CD4-positive, alpha-beta memory T cell (primary cell): ENCODE results near the gene CASKIN2. TPM values are rescaled to one million over a fixed set of nuclear protein-coding genes. Genes with fewer than 3 reads are reported as not detected.

Experiments used
- CTCF ChIA-PET: fragments of 350-600 bp; sonication (Branson Sonifier 250); formaldehyde crosslinking; loops from one replicate; lab custom pipeline; 2021; ENCODE audit warnings: inconsistent platforms; ENCODE audit not compliant: partially characterized antibody; lab: Charles Lee
- POLR2A ChIA-PET: fragments of 350-600 bp; sonication (Branson Sonifier 250); formaldehyde crosslinking; loops from one replicate; lab custom pipeline; 2021; ENCODE audit not compliant: partially characterized antibody; lab: Charles Lee
- DNase-seq, 5 donors: peaks; one replicate each; pipeline versions ENCODE4 v3.0.0 to v3.0.0-alpha.2; 2020 to 2022; ENCODE audit warnings: mixed read lengths in 1 of 5
- H3K27ac ChIP-seq: one replicate; pipeline ENCODE4 v1.7.0; 2013; ENCODE audit warnings: low read depth, low read length
- H3K27me3 ChIP-seq: 2 replicates; pipeline ENCODE4 v1.7.0; 2013; ENCODE audit warnings: mild to moderate bottlenecking, low read length, moderate library complexity; ENCODE audit not compliant: insufficient read depth
- H3K36me3 ChIP-seq: 2 replicates; pipeline ENCODE4 v1.7.0; 2013; ENCODE audit warnings: mild to moderate bottlenecking, low read length, moderate library complexity; ENCODE audit not compliant: insufficient read depth
- H3K4me1 ChIP-seq: 2 replicates; pipeline ENCODE4 v1.7.0; 2013; ENCODE audit warnings: mild to moderate bottlenecking, low read length, moderate library complexity; ENCODE audit not compliant: insufficient read depth
- H3K4me3 ChIP-seq, 2 donors: one replicate each; pipeline ENCODE4 v1.7.0; 2013; ENCODE audit warnings: low read length in 2 of 2, mild to moderate bottlenecking in 1 of 2
- H3K9me3 ChIP-seq, 2 donors: one replicate each; pipeline ENCODE4 v1.7.0; 2013; ENCODE audit warnings: low read length in 2 of 2, control low read depth in 1 of 2; ENCODE audit not compliant: control insufficient read depth in 1 of 2
- H3K27ac Mint-ChIP-seq, 7 donors: one replicate each; pipeline ENCODE4 v1.8.0; 2020 to 2021; ENCODE audit warnings: mixed read lengths in 7 of 7, mild to moderate bottlenecking in 6 of 7, inconsistent platforms in 3 of 7, moderate library complexity in 3 of 7
- H3K27me3 Mint-ChIP-seq, 2 donors: one replicate each; pipeline ENCODE4 v1.8.0; 2020 to 2021; ENCODE audit warnings: mixed read lengths in 2 of 2
- H3K36me3 Mint-ChIP-seq, 2 donors: one replicate each; pipeline ENCODE4 v1.8.0; 2020 to 2021; ENCODE audit warnings: mixed read lengths in 2 of 2, inconsistent platforms in 1 of 2, mild to moderate bottlenecking in 1 of 2
- H3K4me1 Mint-ChIP-seq, 4 donors: one replicate each; pipeline ENCODE4 v1.8.0; 2020 to 2021; ENCODE audit warnings: mixed read lengths in 4 of 4, mild to moderate bottlenecking in 1 of 4
- H3K4me3 Mint-ChIP-seq, 8 donors: one replicate each; pipeline ENCODE4 v1.8.0; 2020 to 2021; ENCODE audit warnings: mixed read lengths in 8 of 8, mild to moderate bottlenecking in 7 of 8, moderate library complexity in 6 of 8, inconsistent platforms in 3 of 8
- H3K9me3 Mint-ChIP-seq, 8 donors: one replicate each; pipeline ENCODE4 v1.8.0; 2020 to 2021; ENCODE audit warnings: mixed read lengths in 8 of 8, mild to moderate bottlenecking in 5 of 8, inconsistent platforms in 3 of 8, moderate library complexity in 1 of 8
- intact Hi-C: fragments of 100-400 bp; cut with micrococcal nuclease; formaldehyde crosslinking; loops from one replicate; pipeline ENCODE4 v1.15.1; 2023
- polyA plus RNA-seq, 2 donors: library from polyadenylated mRNA; unstranded; fragments of 300-500 nt; fragmentation: Illumina TruSeq; gene quantifications; one replicate each; pipeline ENCODE4 v1.2.3, GENCODE V29; 2021
- total RNA-seq, 2 experiments: library from RNA; stranded (reverse); gene quantifications; one replicate each; pipeline ENCODE4 v1.2.3, GENCODE V29; 2021

CASKIN2 gene
- total and polyA plus RNA-seq, 4 experiments from 2014 or later: 0.32 to 0.53 TPM; not detected in 2

DNA sequence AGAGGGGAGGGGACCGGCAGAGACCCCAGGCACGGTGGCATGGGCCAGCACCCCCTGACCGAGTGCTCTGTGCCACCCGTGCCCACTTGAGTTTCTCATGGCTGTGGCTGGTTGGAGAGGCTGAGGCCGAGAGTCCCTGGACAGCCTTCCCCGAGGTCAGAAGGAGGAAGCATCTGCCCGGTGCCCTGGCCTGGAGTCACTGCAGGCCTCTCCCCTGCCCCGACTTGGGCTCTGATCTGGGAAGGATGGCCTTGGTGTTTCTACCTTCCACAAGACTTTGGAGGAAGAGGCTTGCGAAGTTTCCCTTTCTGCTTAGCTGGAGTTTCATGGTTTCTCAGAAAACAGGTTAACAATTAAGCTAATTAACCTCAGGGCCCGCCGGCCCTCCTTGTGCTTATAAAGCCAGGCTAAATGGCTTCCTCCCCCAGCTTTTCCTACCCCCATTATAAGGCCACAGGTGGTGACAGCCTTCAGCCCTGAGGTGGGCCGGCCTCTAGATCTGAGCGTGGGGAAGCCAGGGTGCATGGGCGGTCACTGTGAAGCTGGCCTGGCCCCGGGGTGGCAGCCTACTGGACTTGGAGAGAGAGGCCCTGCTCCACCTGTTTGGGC, 27.5 kb upstream of the CASKIN2 start:
- Histone ChIP-seq H3K27me3 (no peaks in the 10 kb centered on the region), H3K9me3 (no peaks in the 10 kb centered on the region), H3K4me1 (no peaks in the 10 kb centered on the region), H3K36me3 (no peaks in the 10 kb centered on the region), H3K4me3 (no peak overlapping the region), H3K27ac (no peak overlapping the region)
- peaks cover 0 to 11% (median 0%) of the 10 kb centered on the region in 4 donors for H3K4me1 Mint-ChIP-seq
- H3K27me3 Mint-ChIP-seq: no peaks in the 10 kb centered on the region
- POLR2A ChIA-PET: no interaction called here
- CTCF ChIA-PET: interaction anchor here (1.1 kb wide), 1 partner anchor 665 kb away, joined by 3 read pairs; no protein-coding TSS in a partner anchor
- no peaks in the 10 kb centered on the region for H3K9me3 Mint-ChIP-seq
- peaks cover 3 to 9% of the 10 kb centered on the region in 2 donors for H3K36me3 Mint-ChIP-seq
- intact Hi-C loops: no loop called here
- H3K27ac Mint-ChIP-seq: no peak overlapping the region
- H3K4me3 Mint-ChIP-seq: no peak overlapping the region
- no peak for DNase-seq

DNA sequence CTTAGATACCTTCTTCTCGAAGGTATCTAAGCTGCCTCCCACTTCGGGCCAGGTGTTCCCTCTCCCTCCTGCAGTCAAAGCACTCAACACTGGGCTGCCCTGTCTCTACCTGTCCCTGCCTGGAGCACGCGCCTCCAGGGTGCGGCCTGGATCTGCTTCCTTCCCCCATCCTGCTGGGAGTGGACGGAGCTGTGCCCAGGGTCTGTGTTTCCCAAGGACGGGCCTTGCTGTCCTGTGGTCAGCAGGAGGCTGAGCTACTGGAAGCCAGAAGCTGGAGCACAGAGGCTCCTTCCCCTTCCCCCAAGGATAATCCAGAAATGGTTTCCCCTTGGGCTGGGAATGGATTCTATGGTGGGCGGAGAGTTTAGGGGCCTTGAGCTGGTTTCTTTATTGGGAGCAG, 26.9 kb upstream of the CASKIN2 start:
- Mint-ChIP-seq H3K27me3 (no peaks in the 10 kb centered on the region), H3K9me3 (no peaks in the 10 kb centered on the region), H3K27ac (peak overlapping the region in 1 of 7 donors; percentile 65), H3K4me3 (no peak overlapping the region), H3K4me1 (peaks cover 0 to 11% (median 0%) of the 10 kb centered on the region in 4 donors), H3K36me3 (peaks cover 3 to 5% of the 10 kb centered on the region in 2 donors)
- Histone ChIP-seq H3K27me3 (no peaks in the 10 kb centered on the region), H3K4me3 (no peak overlapping the region), H3K9me3 (no peaks in the 10 kb centered on the region), H3K36me3 (no peaks in the 10 kb centered on the region), H3K27ac (no peak overlapping the region), H3K4me1 (no peaks in the 10 kb centered on the region)
- CTCF ChIA-PET: interaction anchor here (1.1 kb wide), 1 partner anchor 664 kb away, joined by 3 read pairs; no protein-coding TSS in a partner anchor
- no peak for DNase-seq
- intact Hi-C loops: no loop called here
- POLR2A ChIA-PET: no interaction called here

DNA sequence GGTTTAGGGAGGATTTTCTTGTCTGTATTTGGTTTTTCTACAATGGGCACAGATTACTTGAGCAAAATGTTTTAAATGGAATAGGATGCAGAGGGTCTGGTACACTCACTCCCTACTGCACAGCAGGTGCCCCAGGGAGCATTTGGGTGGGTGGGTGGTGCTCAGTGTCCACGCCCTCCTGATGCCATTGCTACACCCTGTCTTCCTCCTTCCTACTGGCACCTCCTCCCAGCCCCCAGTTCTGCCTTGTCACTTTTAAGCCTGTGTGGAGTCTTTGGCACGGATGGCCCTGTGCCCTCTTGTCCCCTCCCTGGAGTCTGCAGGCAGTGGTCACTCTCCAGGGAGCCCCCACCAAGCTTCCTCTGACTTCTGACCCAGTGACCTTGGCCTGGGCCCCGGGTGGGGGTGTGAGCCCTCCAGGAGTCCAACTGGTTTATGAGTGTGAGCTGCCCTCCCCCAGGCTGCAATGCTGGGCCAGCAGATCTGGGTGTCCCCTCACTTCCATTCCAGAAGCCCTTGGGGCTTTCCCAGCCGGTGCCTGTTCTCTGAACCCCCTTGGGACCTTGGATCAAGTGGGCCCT, 25.7 kb upstream of the CASKIN2 start:
- ChIA-PET POLR2A (no interaction called here), CTCF (no interaction called here)
- Mint-ChIP-seq H3K9me3 (no peaks in the 10 kb centered on the region), H3K27me3 (no peaks in the 10 kb centered on the region), H3K4me3 (no peak overlapping the region), H3K4me1 (peaks cover 0 to 15% (median under 1%) of the 10 kb centered on the region in 4 donors), H3K36me3 (peaks cover 3 to 5% of the 10 kb centered on the region in 2 donors), H3K27ac (no peak overlapping the region)
- Histone ChIP-seq H3K27ac (no peak overlapping the region), H3K36me3 (no peaks in the 10 kb centered on the region), H3K4me3 (no peak overlapping the region), H3K27me3 (no peaks in the 10 kb centered on the region), H3K9me3 (no peaks in the 10 kb centered on the region), H3K4me1 (peaks cover 3% of the 10 kb centered on the region)
- DNase-seq: no peak
- intact Hi-C loops: no loop called here

DNA sequence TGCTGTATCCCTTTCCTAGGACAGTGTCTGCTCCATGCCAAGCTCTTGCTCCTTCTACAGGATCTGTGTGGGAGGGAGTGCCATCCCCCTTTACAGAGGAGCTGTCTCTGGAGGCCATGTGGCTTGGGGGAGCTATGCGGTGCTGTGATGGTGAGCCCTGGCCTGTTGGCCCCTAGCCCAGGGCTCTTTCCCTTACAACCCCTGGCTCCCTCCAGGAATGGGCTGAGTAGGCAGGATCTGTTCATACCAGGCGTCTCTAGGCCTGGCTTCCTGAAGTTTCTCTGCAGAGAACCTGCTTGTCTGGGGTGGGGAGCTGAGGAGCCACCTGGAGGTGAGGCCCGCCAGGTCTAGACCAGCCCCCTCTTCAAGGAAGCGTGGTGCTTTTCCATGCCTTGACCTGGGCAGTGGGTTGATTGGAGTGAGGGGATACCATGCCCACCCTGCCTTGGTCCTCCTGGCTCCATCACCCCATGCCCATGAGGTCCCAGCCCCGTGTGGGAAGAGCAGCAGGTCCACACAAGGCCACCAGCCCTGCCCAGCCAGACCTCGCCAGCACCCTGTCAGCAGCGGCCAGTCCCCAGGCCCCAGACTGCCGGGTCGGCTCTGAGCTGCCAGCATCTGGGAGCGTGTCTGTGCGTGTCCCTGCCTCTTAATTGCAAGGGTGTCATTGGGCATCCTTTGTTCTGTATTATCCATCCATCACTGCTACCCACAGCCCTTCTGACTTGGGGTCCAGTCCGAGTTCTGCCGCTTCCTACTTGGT, 24.8 kb upstream of the CASKIN2 start:
- Histone ChIP-seq H3K36me3 (no peaks in the 10 kb centered on the region), H3K27ac (no peak overlapping the region), H3K9me3 (no peaks in the 10 kb centered on the region), H3K4me1 (peaks cover 12% of the 10 kb centered on the region), H3K4me3 (no peak overlapping the region), H3K27me3 (no peaks in the 10 kb centered on the region)
- H3K9me3 Mint-ChIP-seq: no peaks in the 10 kb centered on the region
- DNase-seq: no peak
- H3K4me1 Mint-ChIP-seq: peaks cover 3 to 23% (median 7%) of the 10 kb centered on the region in 4 donors
- no peak overlapping the region for H3K4me3 Mint-ChIP-seq
- POLR2A ChIA-PET: no interaction called here
- CTCF ChIA-PET: no interaction called here
- no peak overlapping the region for H3K27ac Mint-ChIP-seq
- no peaks in the 10 kb centered on the region for H3K27me3 Mint-ChIP-seq
- intact Hi-C loops: no loop called here
- peaks cover 3 to 5% of the 10 kb centered on the region in 2 donors for H3K36me3 Mint-ChIP-seq

DNA sequence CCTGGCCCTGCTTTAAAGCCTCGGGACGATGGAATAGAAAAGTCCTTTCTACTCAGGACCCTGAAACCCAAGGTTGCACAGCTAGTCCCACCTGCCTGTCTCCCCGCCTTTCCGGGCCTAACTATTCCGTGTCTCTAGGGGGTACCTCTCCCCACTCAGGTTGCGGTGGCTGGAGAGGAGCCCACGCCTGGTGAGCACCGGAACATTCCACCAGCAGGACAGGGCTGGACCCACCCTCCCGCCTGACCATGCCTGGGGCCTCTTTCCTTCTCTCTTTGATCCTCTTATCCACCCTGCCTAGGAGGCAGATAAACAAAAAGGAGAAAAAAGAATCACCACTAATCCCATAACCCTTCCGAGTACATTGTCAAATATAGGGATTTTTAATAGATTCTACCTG, 21.0 kb upstream of the CASKIN2 start:
- ChIA-PET POLR2A (interaction anchor here (2.1 to 2.7 kb wide), 3 partner anchors 12 to 52 kb away, joined by 8 to 27 read pairs (median 18); partner anchors contain the start of genes LLGL2 and TSEN54), CTCF (interaction anchor here (1.2 to 2.4 kb wide), 2 partner anchors 20 to 65 kb away, joined by 5 to 11 read pairs; partner anchors contain the start of gene TSEN54)
- H3K27ac ChIP-seq: no peak overlapping the region
- no peak for DNase-seq
- H3K27me3 ChIP-seq: no peaks in the 10 kb centered on the region
- Mint-ChIP-seq H3K36me3 (peaks cover 3 to 6% of the 10 kb centered on the region in 2 donors), H3K27ac (peak overlapping the region in 4 of 7 donors; percentile 4 to 52 (median 36)), H3K4me1 (peaks cover 11 to 34% (median 21%) of the 10 kb centered on the region in 4 donors), H3K9me3 (no peaks in the 10 kb centered on the region), H3K27me3 (no peaks in the 10 kb centered on the region), H3K4me3 (peak overlapping the region in 1 of 8 donors; percentile 39)
- H3K9me3 ChIP-seq: no peaks in the 10 kb centered on the region
- intact Hi-C loops: no loop called here
- H3K36me3 ChIP-seq: no peaks in the 10 kb centered on the region
- H3K4me3 ChIP-seq: no peak overlapping the region
- peaks cover 25% of the 10 kb centered on the region for H3K4me1 ChIP-seq

DNA sequence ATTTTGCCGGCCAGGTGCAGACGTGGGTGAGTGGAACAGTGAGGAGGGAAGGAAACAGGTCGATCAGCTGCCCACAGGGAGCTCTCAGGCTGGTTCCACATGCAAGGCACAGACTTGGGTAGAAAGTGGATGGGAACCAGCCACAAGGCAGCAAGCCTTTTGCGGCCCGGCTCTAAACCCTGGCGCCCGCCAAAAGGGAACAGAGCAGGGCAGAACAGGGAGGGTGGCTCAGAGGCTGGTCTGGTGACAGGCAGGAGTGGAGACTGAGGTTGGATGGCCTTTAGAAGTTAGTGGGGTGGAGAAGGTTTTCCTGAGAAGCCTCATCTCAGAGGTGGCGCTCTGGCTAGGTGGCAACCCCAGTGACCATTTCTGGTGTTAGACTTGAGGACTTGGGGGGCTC, 20.5 kb upstream of the CASKIN2 start:
- H3K4me3 Mint-ChIP-seq: peak overlapping the region in 1 of 8 donors; percentile 43
- Histone ChIP-seq H3K9me3 (no peaks in the 10 kb centered on the region), H3K27ac (peak overlapping the region; percentile 53), H3K4me1 (peaks cover 25% of the 10 kb centered on the region), H3K4me3 (no peak overlapping the region), H3K36me3 (no peaks in the 10 kb centered on the region), H3K27me3 (no peaks in the 10 kb centered on the region)
- peaks cover 11 to 34% (median 21%) of the 10 kb centered on the region in 4 donors for H3K4me1 Mint-ChIP-seq
- DNase-seq: no peak
- ChIA-PET POLR2A (interaction anchor here (0.6 to 2.7 kb wide), 8 partner anchors 9 to 478 kb away, joined by 3 to 27 read pairs (median 6); partner anchors contain the start of genes LLGL2, SLC25A19 and TSEN54), CTCF (interaction anchor here (1.2 to 2.4 kb wide), 5 partner anchors 11 to 110 kb away, joined by 3 to 11 read pairs (median 5); partner anchors contain the start of genes LLGL2 and TSEN54)
- intact Hi-C loops: no loop called here
- H3K27ac Mint-ChIP-seq: peak overlapping the region in 6 of 7 donors; percentile 70 to 94 (median 84)
- peaks cover 3 to 6% of the 10 kb centered on the region in 2 donors for H3K36me3 Mint-ChIP-seq
- H3K27me3 Mint-ChIP-seq: no peaks in the 10 kb centered on the region
- H3K9me3 Mint-ChIP-seq: no peaks in the 10 kb centered on the region
